Ishikawa (cell line): ENCODE data around the gene EIF4E.

Experiments
- CEBPB ChIP-seq: IDR thresholded peaks from 2 replicates; pipeline ENCODE4 v1.6.1; 2012
- CREB1 ChIP-seq: IDR thresholded peaks from 2 replicates; pipeline ENCODE4 v1.6.1; 2012; ENCODE audit warnings: low read depth
- EGR1 ChIP-seq: IDR thresholded peaks from 2 replicates; pipeline ENCODE4 v1.6.1; 2012
- EP300 ChIP-seq: IDR thresholded peaks from 2 replicates; pipeline ENCODE4 v1.6.1; 2012; ENCODE audit warnings: borderline replicate concordance
- MAX ChIP-seq: IDR thresholded peaks from 2 replicates; pipeline ENCODE4 v1.6.1; 2012
- NFIC ChIP-seq: IDR thresholded peaks from 2 replicates; pipeline ENCODE4 v1.6.1; 2012
- RAD21 ChIP-seq: IDR thresholded peaks from 2 replicates; pipeline ENCODE4 v1.6.1; 2012; ENCODE audit warnings: low read depth
- TAF1 ChIP-seq: IDR thresholded peaks from 2 replicates; pipeline ENCODE4 v1.6.1; 2012; ENCODE audit warnings: low read depth, mild to moderate bottlenecking
- TEAD4 ChIP-seq: IDR thresholded peaks from 2 replicates; pipeline ENCODE4 v1.6.1; 2012
- YY1 ChIP-seq: IDR thresholded peaks from 2 replicates; pipeline ENCODE4 v1.6.1; 2012; ENCODE audit warnings: low read depth
- ZBTB7A ChIP-seq: IDR thresholded peaks from 2 replicates; pipeline ENCODE4 v1.6.1; 2012; ENCODE audit warnings: low read depth

GRCh38 chr4:98887145-98887544, 41.8 kb downstream of the EIF4E start:
- no peak for TF ChIP-seq TAF1
- no peak for TF ChIP-seq EP300
- no peak for TF ChIP-seq EGR1
- no peak for TF ChIP-seq CEBPB
- TF ChIP-seq CREB1: no peak
- TF ChIP-seq TEAD4: no peak
- TF ChIP-seq NFIC: no peak
- no peak for TF ChIP-seq YY1
- no peak for TF ChIP-seq RAD21
- TF ChIP-seq MAX: no peak
- no peak for TF ChIP-seq ZBTB7A
